Upper lobe of left lung (tissue), 4 donors: ENCODE data around the gene PANX1.

Experiments used
- CTCF ChIP-seq, 6 experiments: fragments of 450-650 bp in 4 of 6; fragments of 200-600 bp in 2 of 6; sonication (generic) in 2 of 6; IDR thresholded peaks; one replicate each; pipeline ENCODE4 v1.5.1; 2016 to 2019; ENCODE audit warnings: antibody characterized with exemption in 6 of 6
- POLR2AphosphoS5 ChIP-seq, 2 donors: sonication (generic); formaldehyde crosslinking; IDR thresholded peaks; one replicate each; pipeline ENCODE4 v1.5.1; 2017; ENCODE audit warnings: antibody characterized with exemption in 2 of 2

GRCh38 chr11:94103471-94103870 is 25.2 kb upstream of the PANX1 start:
- TF ChIP-seq POLR2AphosphoS5 (IDR thresholded peaks at IDR 0.05): no peak
- no peak for TF ChIP-seq CTCF (IDR thresholded peaks at IDR 0.05)
